Brain microvascular endothelial cell (primary cell): ENCODE measurements around the gene NPY5R.

Source experiments
- DNase-seq: peaks from one replicate; pipeline ENCODE4 v3.0.0-alpha.2; 2020
- H3K27ac ChIP-seq: fragments of 250-450 bp; sonication (Bioruptor Pico); 2 replicates; pipeline ENCODE4 v1.5.1; 2020; ENCODE audit warnings: mild to moderate bottlenecking, moderate library complexity
- H3K27me3 ChIP-seq: fragments of 250-450 bp; sonication (Bioruptor Pico); replicated peaks from 2 replicates; pipeline ENCODE4 v1.5.1; 2020; ENCODE audit warnings: mild to moderate bottlenecking
- H3K36me3 ChIP-seq: fragments of 250-450 bp; sonication (Bioruptor Pico); replicated peaks from 2 replicates; pipeline ENCODE4 v1.5.1; 2020; ENCODE audit warnings: mild to moderate bottlenecking
- H3K4me3 ChIP-seq: 2 replicates; pipeline ENCODE4 v1.5.1; 2011; ENCODE audit warnings: low read depth, mild to moderate bottlenecking, control low read depth, low read length, moderate library complexity
- CTCF ChIP-seq: IDR thresholded peaks from 2 replicates; pipeline ENCODE4 v1.5.1; 2011; ENCODE audit warnings: low read depth, mild to moderate bottlenecking, moderate library complexity, low read length, control low read depth, inconsistent platforms; ENCODE audit errors: missing control alignments
- in situ Hi-C: cut with HindIII; loops from 2 replicates; pipeline ENCODE4 v1.10.0; 2017; ENCODE audit warnings: low sequenced_read_pairs, low pct_ligation_motif_present

The NPY5R gene

GRCh38 chr4:163380703-163381102 lies 37.0 kb downstream of the NPY5R start:
- no peak for TF ChIP-seq CTCF
- DNase-seq, result no peak
- no peaks in the 10 kb centered on the region for H3K36me3 ChIP-seq
- H3K27me3 ChIP-seq, result no peaks in the 10 kb centered on the region
- H3K27ac ChIP-seq, result no peak overlapping the region
- no peak overlapping the region for H3K4me3 ChIP-seq
- in situ Hi-C loops, result no loop called here

GRCh38 chr4:163382178-163382869 lies 38.6 kb downstream of the NPY5R start:
- TF ChIP-seq CTCF, result no peak
- H3K36me3 ChIP-seq, result no peaks in the 10 kb centered on the region
- in situ Hi-C loops, result no loop called here

GRCh38 chr4:163384434-163384833 lies 40.7 kb downstream of the NPY5R start:
- Histone ChIP-seq H3K27ac (no peak overlapping the region), H3K36me3 (no peaks in the 10 kb centered on the region), H3K27me3 (no peaks in the 10 kb centered on the region), H3K4me3 (no peak overlapping the region)
- no peak for DNase-seq
- TF ChIP-seq CTCF, result no peak
- in situ Hi-C loops, result no loop called here

More at GRCh38 chr4:163382178-163382869, 38.6 kb downstream of the NPY5R start:
- no peak for DNase-seq
- Histone ChIP-seq H3K27me3 (no peaks in the 10 kb centered on the region), H3K4me3 (no peak overlapping the region), H3K27ac (no peak overlapping the region)

- Histone ChIP-seq H3K27me3 (no peaks in the 10 kb centered on the region), H3K4me3 (no peak overlapping the region), H3K27ac (no peak overlapping the region), H3K36me3 (no peaks in the 10 kb centered on the region)
- TF ChIP-seq CTCF, result no peak
- DNase-seq, result no peak
- in situ Hi-C loops, result no loop called here
Measured at GRCh38 chr4:163384926-163385325, 41.2 kb downstream of the NPY5R start.

- no peak overlapping the region for H3K27ac ChIP-seq
- H3K36me3 ChIP-seq, result no peaks in the 10 kb centered on the region
- in situ Hi-C loops, result no loop called here
- no peak for DNase-seq
- no peak overlapping the region for H3K4me3 ChIP-seq
- no peak for TF ChIP-seq CTCF
- H3K27me3 ChIP-seq, result no peaks in the 10 kb centered on the region
Measured at GRCh38 chr4:163385466-163385865, 41.8 kb downstream of the NPY5R start.

- no peak for DNase-seq
- no peak for TF ChIP-seq CTCF
- Histone ChIP-seq H3K27ac (no peak overlapping the region), H3K4me3 (no peak overlapping the region), H3K27me3 (no peaks in the 10 kb centered on the region), H3K36me3 (no peaks in the 10 kb centered on the region)
- in situ Hi-C loops, result no loop called here
Measured at GRCh38 chr4:163391756-163392155, 48.1 kb downstream of the NPY5R start.
